HG02571 (cell line): ENCODE data around the gene WHRN.

ENCODE experiments used
- ATAC-seq: cut with Tn5 transposase; IDR thresholded peaks from one replicate; pipeline ENCODE4 v1.9.1; 2021; ENCODE audit warnings: mild to moderate bottlenecking, moderate library complexity; ENCODE audit not compliant: unreplicated experiment

Gene WHRN

GRCh38 chr9:114370251-114370967, 134.9 kb downstream of the WHRN start:
- ATAC-seq, result no peak

DNA sequence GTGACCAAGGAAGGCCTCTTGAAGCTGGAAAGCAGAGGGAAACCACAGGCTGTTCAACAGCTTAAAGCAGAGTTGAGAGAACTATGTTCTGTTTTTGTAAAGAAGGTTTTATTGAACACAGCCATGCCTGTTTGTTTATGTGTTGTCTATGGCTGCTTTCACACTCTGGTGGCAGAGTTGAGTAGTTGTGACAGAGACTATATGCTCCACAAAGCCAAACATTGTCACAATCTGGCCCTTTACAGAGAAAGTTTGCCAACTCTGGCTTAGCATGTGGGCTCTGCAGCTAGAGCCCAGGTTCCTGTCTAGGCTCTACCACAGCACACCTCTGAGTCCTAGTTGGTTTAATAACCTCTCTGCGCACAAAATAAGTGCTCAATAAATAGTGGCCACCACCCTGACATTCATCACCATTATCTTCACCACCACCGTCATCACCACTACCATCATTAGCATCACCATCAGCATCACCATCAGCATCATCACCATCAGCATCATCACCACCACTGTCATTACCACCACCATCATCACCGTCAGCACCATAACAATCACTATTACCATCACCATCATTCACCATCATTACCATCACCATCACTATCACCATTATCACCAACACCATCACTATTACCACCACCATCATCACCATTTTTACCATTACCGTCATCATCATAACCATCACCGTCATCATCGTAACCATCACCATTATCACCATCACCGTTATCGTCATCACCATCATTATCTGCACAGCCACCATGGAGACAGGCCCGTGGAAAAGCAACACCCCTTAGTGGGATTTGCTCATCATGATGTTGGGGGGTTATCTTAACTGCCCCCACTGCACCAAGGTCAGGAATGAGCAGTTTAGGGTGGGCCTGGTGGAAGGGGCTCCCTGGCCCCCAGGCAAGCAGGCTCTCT, 135.8 kb downstream of the WHRN start:
- no peak for ATAC-seq

DNA sequence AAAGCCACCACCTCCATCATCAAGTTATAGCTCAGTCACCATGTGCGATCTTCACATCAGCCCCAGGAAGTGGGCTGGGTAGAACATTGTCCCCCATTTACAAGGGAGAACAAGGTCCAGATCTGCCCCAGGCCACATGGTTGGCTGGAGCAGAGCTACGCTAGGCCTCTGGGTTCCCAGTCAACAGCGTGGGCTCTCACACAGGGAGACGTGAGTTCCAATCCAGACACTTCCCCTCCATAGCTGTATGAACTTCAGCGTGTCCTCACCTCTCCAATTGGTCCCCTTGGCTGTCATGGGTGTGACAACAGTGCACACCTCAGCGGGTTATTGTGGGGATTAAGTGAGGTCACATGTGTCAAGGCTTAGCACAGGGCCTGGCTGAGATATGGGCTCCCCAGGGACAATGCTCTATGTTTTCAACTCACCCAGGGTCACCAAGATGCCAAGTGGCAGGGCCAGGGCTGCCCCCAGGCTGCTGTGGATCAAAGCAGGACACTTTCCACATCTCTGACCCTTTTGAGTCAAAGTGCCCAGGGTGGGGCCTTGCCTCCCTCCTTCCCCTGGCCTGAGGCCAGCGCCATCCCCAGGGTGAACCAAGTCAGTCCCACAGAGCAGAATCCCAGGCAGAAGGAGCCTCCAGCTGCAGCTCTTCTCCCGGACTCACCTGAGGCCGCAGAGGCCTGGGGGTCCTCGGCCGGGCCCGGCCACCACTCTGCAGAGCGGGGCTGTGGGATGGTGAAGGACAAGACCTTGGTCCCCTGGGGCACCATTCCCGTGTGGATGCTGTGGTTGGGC, 137.3 kb downstream of the WHRN start:
- ATAC-seq, result no peak

- no peak for ATAC-seq
Observed at GRCh38 chr9:114367366-114367765, 137.9 kb downstream of the WHRN start.

GRCh38 chr9:114366334-114367128, 138.7 kb downstream of the WHRN start:
- ATAC-seq, result peak; percentile 38

DNA sequence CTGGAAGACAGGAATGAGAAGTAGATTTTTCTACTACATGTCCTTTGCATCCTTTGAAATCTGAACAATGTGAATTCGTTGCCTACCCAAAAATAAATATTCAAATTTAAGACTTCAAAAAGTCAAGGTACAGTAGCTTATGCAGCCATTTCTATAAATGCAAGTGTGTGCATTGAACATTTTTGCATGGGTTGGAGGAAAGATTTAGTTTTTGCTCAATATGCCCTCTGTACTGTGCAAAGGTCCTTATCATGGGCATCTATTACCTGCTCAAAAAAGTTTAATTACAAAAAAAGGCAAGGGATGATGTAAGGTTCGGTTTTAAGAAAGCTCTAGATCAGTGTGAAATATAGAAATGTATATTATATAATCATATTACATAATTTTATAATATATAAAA, 140.1 kb downstream of the WHRN start:
- ATAC-seq, result no peak

DNA sequence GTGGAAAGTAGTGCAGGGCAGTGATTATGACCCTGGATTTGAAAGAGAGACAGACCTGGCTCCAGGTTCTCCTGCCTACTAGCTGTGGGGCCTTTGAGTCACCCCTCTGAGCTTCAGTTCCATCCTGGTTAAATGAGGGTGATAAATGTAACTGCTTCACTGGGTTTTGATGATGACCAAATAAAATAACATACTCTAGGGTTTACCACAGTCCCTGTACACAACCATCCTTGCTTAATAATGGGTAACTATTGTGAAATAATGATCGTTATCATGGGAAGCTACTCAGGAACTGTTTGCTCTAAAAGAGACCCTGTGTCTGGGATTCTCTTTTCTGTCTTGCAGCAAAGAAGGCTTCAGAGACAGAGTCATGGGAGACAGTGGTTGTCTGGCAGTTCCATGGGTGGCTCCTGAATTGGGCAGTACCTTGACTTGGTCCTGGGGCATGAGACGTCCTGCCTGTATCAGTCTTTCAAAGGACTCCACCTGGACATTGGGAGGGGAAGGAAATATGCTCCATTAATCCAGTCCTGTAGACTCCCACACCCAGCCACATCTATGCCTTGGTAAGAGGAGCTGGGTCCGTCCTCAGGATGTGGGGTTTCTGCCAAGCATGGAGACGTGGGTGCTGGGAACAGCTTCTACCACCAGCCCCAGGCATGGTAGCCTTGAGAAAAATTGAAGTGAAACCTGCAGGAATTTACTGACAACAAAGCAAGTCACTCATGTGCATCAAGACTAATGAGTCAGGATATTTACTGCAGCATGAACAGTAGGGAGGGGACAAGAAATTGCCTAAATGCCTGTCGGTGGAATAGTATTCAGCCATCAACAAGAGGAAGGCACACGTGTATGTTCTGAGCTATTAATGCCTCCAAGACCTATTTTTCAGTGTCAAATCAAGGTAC, 140.9 kb downstream of the WHRN start:
- no peak for ATAC-seq

- no peak for ATAC-seq
Observed at GRCh38 chr9:114363424-114363823, 141.8 kb downstream of the WHRN start.

- ATAC-seq, result no peak
Observed at GRCh38 chr9:114362394-114362793, 142.9 kb downstream of the WHRN start.

DNA sequence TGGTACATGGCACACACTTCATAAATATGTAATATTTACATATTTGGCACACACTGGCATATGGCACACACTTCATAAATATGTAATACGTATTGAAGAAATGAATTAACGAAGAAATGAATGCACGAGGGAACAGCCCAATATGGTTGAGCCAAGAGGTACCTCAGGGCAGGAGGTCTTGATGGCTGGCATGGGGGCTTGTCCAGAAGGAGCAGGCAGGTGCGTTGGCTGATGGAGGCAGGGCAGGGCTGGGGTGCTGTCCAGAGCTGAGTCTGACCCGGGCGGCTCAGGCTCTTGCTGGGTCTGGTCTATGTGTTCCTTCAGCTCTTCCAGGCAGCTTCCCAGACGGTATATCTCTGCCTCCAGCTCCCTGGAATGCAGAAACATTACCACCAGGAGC, 143.7 kb downstream of the WHRN start:
- no peak for ATAC-seq

- ATAC-seq, result no peak
Observed at GRCh38 chr9:114359801-114360200, 145.5 kb downstream of the WHRN start.

GRCh38 chr9:114357911-114358328, 147.4 kb downstream of the WHRN start:
- ATAC-seq, result no peak

DNA sequence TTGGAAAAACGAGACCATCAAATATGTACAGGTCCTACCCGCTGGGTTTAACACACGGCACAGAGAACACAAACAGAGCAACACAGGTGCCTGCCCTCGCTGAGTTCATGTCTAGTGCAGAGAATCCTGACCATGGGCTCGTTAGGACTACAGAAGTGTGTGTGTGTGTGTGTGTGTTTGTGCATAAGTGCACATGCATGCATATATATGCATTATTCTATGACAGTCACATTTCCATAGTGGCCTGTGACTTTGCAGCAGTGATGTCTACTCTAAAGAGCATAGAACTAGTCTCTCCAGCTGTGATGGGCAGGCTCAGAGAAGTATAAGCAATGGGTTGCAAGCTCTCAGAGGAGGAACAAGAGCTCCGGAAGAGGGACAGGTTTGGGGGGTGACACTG, 147.9 kb downstream of the WHRN start:
- no peak for ATAC-seq

DNA sequence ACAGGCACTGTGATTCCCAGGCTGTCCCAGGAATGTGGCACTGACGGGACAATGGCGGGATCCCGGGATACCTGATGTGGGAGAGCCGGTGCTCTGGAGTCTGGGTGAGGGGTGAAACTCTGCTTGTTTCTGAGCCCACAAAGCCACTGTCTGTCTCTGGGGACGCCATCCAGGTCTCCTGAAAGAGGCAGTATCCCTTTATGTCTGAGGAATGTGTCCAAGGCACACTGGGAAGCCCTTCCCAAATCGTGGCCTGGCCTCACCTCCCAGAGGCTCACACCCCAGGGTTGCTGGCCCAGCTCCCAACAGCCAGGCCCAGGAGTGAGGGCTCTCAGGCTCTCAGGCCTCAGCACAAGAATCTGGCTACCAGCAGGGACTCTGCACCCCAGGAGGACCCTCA, 148.5 kb downstream of the WHRN start:
- ATAC-seq, result no peak

DNA sequence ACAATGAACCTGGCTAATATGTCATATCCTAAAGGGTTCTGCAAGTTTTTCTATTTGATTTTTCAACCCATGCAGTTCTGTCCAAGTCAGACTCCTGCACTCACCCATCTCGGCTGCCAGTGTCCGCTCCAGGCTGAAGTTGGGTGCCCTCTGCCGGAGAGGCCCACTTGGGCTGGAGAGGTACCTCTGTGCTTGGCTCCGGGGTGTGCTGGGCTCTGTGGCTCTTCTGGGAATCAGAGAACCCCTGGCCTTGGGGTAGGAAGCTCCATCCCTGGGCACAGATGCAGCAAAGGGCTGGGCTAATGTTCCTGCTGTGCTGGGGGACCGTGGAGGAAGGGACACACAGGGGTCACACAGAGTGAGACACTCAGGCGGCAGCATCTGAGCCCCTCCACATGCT, 149.5 kb downstream of the WHRN start:
- no peak for ATAC-seq
